IgD-negative memory B cell (primary cell): ENCODE results near the gene ARHGEF10L. TPM values are rescaled to one million over a fixed set of nuclear protein-coding genes. Genes with fewer than 3 reads are reported as not detected.

ENCODE experiments used
- H3K27ac Mint-ChIP-seq, 3 donors: one replicate each; pipeline ENCODE4 v1.8.0; 2020 to 2022; ENCODE audit warnings: mild to moderate bottlenecking in 3 of 3, mixed read lengths in 3 of 3, moderate library complexity in 1 of 3
- H3K27me3 Mint-ChIP-seq: one replicate; pipeline ENCODE4 v1.8.0; 2021; ENCODE audit warnings: mixed read lengths
- H3K36me3 Mint-ChIP-seq: one replicate; pipeline ENCODE4 v1.8.0; 2020; ENCODE audit warnings: mild to moderate bottlenecking, mixed read lengths
- H3K4me1 Mint-ChIP-seq, 3 donors: one replicate each; pipeline ENCODE4 v1.8.0; 2020 to 2022; ENCODE audit warnings: mixed read lengths in 3 of 3, mild to moderate bottlenecking in 1 of 3
- H3K4me3 Mint-ChIP-seq, 4 donors: one replicate each; pipeline ENCODE4 v1.8.0; 2020 to 2022; ENCODE audit warnings: mild to moderate bottlenecking in 4 of 4, mixed read lengths in 4 of 4, moderate library complexity in 3 of 4
- H3K9me3 Mint-ChIP-seq, 3 donors: one replicate each; pipeline ENCODE4 v1.8.0; 2020 to 2021; ENCODE audit warnings: mixed read lengths in 3 of 3, mild to moderate bottlenecking in 1 of 3
- polyA plus RNA-seq: library from polyadenylated mRNA; unstranded; fragments of 300-500 nt; fragmentation: Illumina TruSeq; gene quantifications from one replicate; pipeline ENCODE4 v1.2.3, GENCODE V29; 2021

ARHGEF10L gene
- polyA plus RNA-seq, 1 donor from 2014 or later: not detected

GRCh38 chr1:17642169-17642568 is 102.7 kb downstream of the ARHGEF10L start:
- H3K36me3 Mint-ChIP-seq: no peaks in the 10 kb centered on the region
- no peaks in the 10 kb centered on the region for H3K9me3 Mint-ChIP-seq
- H3K4me3 Mint-ChIP-seq: no peak overlapping the region
- H3K4me1 Mint-ChIP-seq: peaks cover 0 to 3% (median 1%) of the 10 kb centered on the region in 3 donors
- no peak overlapping the region for H3K27ac Mint-ChIP-seq
- peaks cover 12% of the 10 kb centered on the region for H3K27me3 Mint-ChIP-seq

DNA sequence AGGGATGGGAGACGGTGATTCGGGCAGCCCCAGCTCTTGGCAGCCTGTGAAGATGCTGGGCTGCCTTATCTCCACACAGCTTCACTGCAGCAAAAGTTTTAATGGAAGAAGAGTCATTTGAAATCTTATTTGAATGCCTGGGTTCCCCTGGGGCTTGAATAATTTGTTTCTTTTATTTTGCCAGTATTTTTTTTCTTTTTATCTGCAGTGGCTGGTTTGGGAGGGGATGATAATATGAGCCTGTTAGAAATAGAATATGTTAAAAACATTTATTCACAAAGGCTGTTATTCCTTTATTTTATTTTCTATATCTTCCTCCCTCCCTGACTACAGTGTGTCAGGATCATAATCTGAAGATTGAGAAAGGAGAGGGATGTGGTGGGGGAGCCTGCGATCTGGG is 103.4 kb downstream of the ARHGEF10L start:
- Mint-ChIP-seq H3K4me1 (peaks cover 0 to 2% (median 0%) of the 10 kb centered on the region in 3 donors), H3K4me3 (no peak overlapping the region), H3K36me3 (no peaks in the 10 kb centered on the region)

DNA sequence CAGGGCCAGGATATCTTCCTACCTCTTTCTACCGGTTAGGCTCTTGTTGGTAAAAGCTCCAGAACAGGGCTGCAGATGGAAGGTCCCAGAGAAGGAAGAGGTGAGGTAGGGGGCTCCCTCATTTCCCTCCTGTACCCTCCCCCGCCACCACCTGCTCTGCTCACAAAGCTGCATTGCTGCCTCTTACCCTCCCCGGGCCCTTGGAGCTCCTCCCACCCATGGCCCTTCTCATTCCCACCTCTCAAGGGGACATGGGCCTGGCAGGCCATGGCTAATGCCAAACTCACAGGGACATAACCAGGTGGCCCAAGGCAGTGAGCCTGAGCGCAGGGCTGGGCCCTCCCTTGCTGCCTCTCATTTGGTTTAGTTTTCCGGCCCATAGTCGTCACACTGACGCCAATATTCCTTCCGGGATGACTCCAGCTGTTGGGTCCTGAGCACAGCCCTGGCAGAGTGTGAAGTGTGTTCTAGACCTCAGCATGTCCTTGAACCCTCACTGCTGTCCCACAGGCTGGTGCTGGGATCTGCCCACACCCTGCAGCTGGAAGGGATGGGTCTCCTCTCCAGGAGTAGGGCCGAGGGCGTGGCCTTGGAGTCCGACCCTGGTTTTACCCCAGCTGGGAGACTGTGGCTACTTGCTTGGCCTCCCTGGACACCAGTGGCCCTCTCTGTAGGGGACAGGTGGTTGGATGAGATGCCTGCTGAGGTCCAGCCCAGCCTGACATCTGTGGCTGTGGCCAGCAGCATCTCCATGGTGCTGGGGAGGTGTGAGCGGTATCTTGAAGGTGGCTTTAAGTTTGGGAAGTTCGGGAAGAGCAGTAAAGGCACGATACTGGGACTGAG is 104.6 kb downstream of the ARHGEF10L start:
- Mint-ChIP-seq H3K27ac (no peak overlapping the region), H3K36me3 (no peaks in the 10 kb centered on the region), H3K9me3 (no peaks in the 10 kb centered on the region), H3K4me1 (peaks cover 0 to 2% (median 0%) of the 10 kb centered on the region in 3 donors), H3K27me3 (peaks cover 12% of the 10 kb centered on the region), H3K4me3 (no peak overlapping the region)

More for the DNA sequence above, 103.4 kb downstream of the ARHGEF10L start:
- H3K27ac Mint-ChIP-seq: no peak overlapping the region
- H3K27me3 Mint-ChIP-seq: peaks cover 12% of the 10 kb centered on the region
- H3K9me3 Mint-ChIP-seq: no peaks in the 10 kb centered on the region

DNA sequence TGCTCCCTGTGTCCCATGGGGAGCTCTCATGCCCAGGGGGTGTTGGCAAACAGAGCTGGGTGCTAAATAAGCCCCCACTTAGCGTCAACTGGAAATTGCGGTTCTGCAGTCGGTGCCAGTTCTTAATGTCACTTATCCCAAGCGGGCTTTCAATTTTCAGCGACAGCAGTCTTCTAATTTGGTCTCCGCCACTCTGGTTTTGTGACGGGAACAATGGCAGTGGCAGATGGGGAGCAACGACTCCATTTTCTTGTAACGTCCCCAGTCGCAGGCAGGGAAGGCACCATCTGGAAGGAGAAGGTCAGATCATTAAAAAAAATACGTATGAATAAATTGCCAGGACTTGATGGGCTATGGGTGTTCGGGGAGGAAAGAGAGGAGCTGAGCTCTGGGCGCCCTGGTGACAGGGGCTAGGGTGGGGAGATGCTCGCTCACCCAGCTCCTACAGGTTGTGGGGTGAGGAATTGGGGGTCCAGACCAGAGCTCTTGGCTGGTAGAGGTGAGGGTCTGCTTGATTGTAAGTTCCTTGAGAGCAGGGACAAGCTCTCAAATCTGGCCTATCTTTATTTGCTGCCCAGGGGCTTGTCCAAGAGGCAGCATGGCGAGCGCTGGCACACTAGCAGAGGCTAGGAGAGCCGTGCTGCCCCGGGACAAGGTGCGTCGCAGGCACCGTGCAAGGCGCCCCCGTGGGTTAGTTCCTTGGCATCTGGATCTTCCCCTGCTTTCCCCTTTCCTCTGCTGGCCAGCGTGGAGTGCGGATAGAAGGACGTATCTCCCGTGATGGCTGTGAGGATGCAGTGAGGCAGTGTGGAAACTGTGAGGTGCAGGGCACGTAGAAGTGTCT is 105.8 kb downstream of the ARHGEF10L start:
- no peaks in the 10 kb centered on the region for H3K36me3 Mint-ChIP-seq
- no peaks in the 10 kb centered on the region for H3K9me3 Mint-ChIP-seq
- H3K4me3 Mint-ChIP-seq: no peak overlapping the region
- peaks cover 12% of the 10 kb centered on the region for H3K27me3 Mint-ChIP-seq
- H3K4me1 Mint-ChIP-seq: peaks cover 0 to 2% (median 0%) of the 10 kb centered on the region in 3 donors
- H3K27ac Mint-ChIP-seq: no peak overlapping the region

GRCh38 chr1:17646444-17647280 is 107.2 kb downstream of the ARHGEF10L start:
- peaks cover 0 to 2% (median 0%) of the 10 kb centered on the region in 3 donors for H3K4me1 Mint-ChIP-seq
- H3K4me3 Mint-ChIP-seq: no peak overlapping the region
- no peak overlapping the region for H3K27ac Mint-ChIP-seq
- peaks cover 8% of the 10 kb centered on the region for H3K27me3 Mint-ChIP-seq
- no peaks in the 10 kb centered on the region for H3K9me3 Mint-ChIP-seq
- no peaks in the 10 kb centered on the region for H3K36me3 Mint-ChIP-seq

DNA sequence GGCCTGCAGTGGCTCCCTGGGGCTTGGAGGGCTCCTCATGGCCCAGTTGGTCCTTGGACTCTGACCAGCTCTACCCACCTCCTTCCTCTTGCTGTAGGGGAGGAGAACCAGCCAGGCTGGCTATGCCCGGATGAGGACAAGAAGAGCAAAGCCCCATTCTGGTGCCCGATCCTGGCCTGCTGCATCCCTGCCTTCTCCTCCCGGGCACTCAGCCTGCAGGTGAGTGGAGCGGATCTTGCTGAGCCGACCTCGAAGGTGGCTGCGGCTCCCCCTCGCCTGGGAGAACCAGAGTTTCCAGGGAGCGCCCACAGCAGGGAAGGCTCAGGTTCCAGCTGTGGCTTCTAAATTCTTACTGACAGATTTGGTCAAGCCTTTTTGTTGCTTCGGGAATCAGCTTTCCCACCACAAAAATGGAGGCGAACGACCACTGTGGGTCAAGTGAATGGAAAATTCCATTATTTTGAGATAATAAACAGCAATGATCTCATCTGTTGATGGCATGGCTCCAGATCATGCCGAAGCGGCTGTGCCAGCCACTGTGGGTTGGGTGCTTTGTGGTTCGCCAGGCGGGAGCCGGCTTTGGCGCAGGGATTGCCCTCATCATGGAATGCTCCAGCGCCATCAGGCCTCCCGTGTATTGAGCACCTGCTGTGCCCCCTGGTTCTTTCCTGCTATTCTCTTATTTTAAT is 109.1 kb downstream of the ARHGEF10L start:
- H3K27ac Mint-ChIP-seq: no peak overlapping the region
- no peaks in the 10 kb centered on the region for H3K36me3 Mint-ChIP-seq
- H3K27me3 Mint-ChIP-seq: peaks cover 7% of the 10 kb centered on the region
- peaks cover 0 to 2% (median 0%) of the 10 kb centered on the region in 3 donors for H3K4me1 Mint-ChIP-seq
- no peaks in the 10 kb centered on the region for H3K9me3 Mint-ChIP-seq
- no peak overlapping the region for H3K4me3 Mint-ChIP-seq

GRCh38 chr1:17649371-17650106 is 110.0 kb downstream of the ARHGEF10L start:
- Mint-ChIP-seq H3K36me3 (no peaks in the 10 kb centered on the region), H3K9me3 (no peaks in the 10 kb centered on the region), H3K27me3 (peaks cover 3% of the 10 kb centered on the region), H3K4me1 (peaks cover 0 to 2% (median 0%) of the 10 kb centered on the region in 3 donors), H3K27ac (no peak overlapping the region), H3K4me3 (no peak overlapping the region)

DNA sequence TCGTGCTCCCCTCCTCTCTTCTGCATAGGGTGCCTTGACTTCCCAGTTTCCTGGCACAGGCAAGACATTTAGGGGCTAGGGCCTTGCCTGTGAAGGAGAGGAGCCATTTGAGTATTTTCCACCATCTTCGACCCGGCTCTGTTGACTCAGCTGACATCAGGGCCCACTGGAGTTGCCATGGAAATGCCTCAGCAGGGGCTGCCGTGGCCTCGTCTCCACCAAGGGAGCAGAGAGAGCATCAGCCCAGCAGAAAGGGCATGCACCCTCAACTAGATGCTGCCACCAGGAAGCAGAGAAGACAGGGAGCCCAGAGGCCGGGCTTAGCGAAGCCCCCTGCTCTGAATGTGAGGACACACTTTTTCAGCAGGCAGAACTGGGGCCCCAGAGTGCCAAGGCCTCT is 113.8 kb downstream of the ARHGEF10L start:
- no peaks in the 10 kb centered on the region for H3K36me3 Mint-ChIP-seq
- H3K27me3 Mint-ChIP-seq: no peaks in the 10 kb centered on the region
- H3K27ac Mint-ChIP-seq: no peak overlapping the region
- H3K4me3 Mint-ChIP-seq: no peak overlapping the region
- H3K9me3 Mint-ChIP-seq: no peaks in the 10 kb centered on the region
- H3K4me1 Mint-ChIP-seq: peaks cover 0 to 2% (median 0%) of the 10 kb centered on the region in 3 donors

GRCh38 chr1:17653728-17654351 is 114.3 kb downstream of the ARHGEF10L start:
- Mint-ChIP-seq H3K9me3 (no peaks in the 10 kb centered on the region), H3K36me3 (no peaks in the 10 kb centered on the region), H3K27ac (no peak overlapping the region), H3K4me3 (no peak overlapping the region), H3K4me1 (peaks cover 0 to 4% (median 0%) of the 10 kb centered on the region in 3 donors), H3K27me3 (peaks cover 3% of the 10 kb centered on the region)

- Mint-ChIP-seq H3K4me1 (peaks cover 0 to 6% (median 0%) of the 10 kb centered on the region in 3 donors), H3K36me3 (no peaks in the 10 kb centered on the region), H3K4me3 (no peak overlapping the region), H3K27ac (no peak overlapping the region), H3K27me3 (peaks cover 4% of the 10 kb centered on the region), H3K9me3 (no peaks in the 10 kb centered on the region)
Observed at GRCh38 chr1:17654519-17654918, 115.0 kb downstream of the ARHGEF10L start.

GRCh38 chr1:17655169-17655568 is 115.7 kb downstream of the ARHGEF10L start:
- no peaks in the 10 kb centered on the region for H3K9me3 Mint-ChIP-seq
- peaks cover 0 to 6% (median 0%) of the 10 kb centered on the region in 3 donors for H3K4me1 Mint-ChIP-seq
- H3K36me3 Mint-ChIP-seq: no peaks in the 10 kb centered on the region
- peaks cover 4% of the 10 kb centered on the region for H3K27me3 Mint-ChIP-seq
- H3K27ac Mint-ChIP-seq: no peak overlapping the region
- H3K4me3 Mint-ChIP-seq: no peak overlapping the region

DNA sequence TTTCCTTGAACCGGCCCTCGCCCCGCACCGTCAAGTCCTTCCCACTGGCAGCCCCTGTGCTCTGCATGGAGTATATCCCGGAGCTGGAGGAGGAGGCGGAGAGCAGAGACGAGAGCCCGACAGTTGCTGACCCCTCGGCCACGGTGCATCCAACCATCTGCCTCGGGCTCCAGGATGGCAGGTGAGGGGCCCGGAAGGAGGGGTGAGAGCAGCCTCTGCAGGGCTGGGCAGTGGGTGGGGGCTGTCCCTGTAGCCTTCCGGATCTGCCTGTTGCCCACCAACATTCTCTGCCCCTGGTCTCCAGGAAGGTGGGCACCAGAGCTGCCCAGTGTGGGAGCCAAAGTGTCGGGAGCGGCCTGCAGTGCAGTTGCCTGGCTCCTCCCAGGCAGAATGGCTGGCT is 116.4 kb downstream of the ARHGEF10L start:
- Mint-ChIP-seq H3K4me3 (no peak overlapping the region), H3K9me3 (no peaks in the 10 kb centered on the region), H3K27me3 (peaks cover 4% of the 10 kb centered on the region), H3K4me1 (peaks cover 0 to 6% (median 0%) of the 10 kb centered on the region in 3 donors), H3K27ac (no peak overlapping the region), H3K36me3 (no peaks in the 10 kb centered on the region)

- Mint-ChIP-seq H3K27ac (no peak overlapping the region), H3K4me3 (no peak overlapping the region), H3K36me3 (no peaks in the 10 kb centered on the region), H3K27me3 (peaks cover 6% of the 10 kb centered on the region), H3K9me3 (no peaks in the 10 kb centered on the region), H3K4me1 (peaks cover 0 to 6% (median 0%) of the 10 kb centered on the region in 3 donors)
Observed at GRCh38 chr1:17657436-17657835, 117.9 kb downstream of the ARHGEF10L start.
